HG03060 (cell line): ENCODE results near the gene FYCO1.
"Not testable (repeated sequence)": the region's sequence is repeated elsewhere in the genome, so short reads cannot be mapped to it uniquely, and the experiment has no call there.

Experiments used
- ATAC-seq: cut with Tn5 transposase; IDR thresholded peaks from one replicate; pipeline ENCODE4 v1.9.1; 2021; ENCODE audit warnings: low read depth, moderate number of reproducible peaks; ENCODE audit not compliant: unreplicated experiment

Gene FYCO1

DNA sequence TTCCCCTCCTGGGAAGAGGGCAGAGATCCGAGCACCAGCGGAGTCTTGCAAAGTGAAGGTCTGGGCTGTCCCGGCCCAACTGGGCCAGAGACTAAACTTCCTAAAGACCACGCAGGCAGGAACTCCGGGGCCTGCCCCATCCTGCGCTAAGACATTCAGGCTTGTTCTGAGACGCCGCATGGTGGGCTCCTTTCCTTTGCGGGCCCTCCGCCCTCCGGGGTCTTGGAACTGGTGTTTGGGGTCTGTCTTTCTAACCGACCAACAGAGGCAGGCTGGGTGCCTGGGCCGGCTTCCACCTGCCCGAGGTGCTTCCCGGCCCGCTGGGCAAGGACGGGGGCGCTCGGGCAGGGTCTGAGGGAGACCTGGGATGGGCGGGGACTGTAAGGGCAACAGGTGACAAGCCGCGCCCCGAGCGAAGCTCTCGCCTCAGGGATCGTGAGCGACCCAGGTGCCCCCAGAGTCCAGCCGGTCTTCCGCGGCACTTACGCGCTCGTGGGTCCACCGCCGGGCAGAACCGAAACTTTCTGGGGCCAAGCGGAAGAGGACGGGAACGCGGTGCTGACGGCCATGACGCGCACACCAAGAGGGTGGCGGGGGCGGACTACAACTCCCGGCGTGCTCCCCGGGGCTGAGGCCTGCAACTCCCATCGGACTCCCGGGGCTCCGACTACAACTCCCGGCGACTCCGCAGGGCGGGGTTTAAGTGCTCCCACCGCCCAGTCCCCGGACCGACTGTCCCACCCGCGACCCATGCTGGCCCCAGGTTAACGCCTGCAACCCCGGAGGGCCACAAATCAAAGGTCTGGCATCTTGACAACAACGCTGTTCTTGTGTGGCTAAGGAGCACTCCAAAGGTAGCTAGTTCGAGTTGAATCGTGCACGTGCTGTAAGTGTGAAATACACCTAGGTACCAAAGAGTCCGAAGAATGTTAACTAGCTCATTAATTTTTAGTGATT is at the start of gene FYCO1:
FYCO1 (minus strand) TSS at position 589 of the 957 bp plus-strand sequence. CDS start 10,914 bp downstream, outside the sequence.
- peak; percentile 50 for ATAC-seq

- no peak for ATAC-seq
Measured at GRCh38 chr3:46038916-46039315, 43.3 kb upstream of the FYCO1 start.

GRCh38 chr3:46038071-46038470 is 42.4 kb upstream of the FYCO1 start:
- not testable (repeated sequence) for ATAC-seq

- no peak for ATAC-seq
Measured at GRCh38 chr3:46036191-46036590, 40.6 kb upstream of the FYCO1 start.

- no peak for ATAC-seq
Measured at GRCh38 chr3:46031747-46032146, 36.1 kb upstream of the FYCO1 start.

GRCh38 chr3:46031269-46031668 is 35.6 kb upstream of the FYCO1 start:
- no peak for ATAC-seq

- ATAC-seq: no peak
Measured at GRCh38 chr3:46030626-46031025, 35.0 kb upstream of the FYCO1 start.

- no peak for ATAC-seq
Measured at GRCh38 chr3:46029953-46030543, 34.4 kb upstream of the FYCO1 start.

DNA sequence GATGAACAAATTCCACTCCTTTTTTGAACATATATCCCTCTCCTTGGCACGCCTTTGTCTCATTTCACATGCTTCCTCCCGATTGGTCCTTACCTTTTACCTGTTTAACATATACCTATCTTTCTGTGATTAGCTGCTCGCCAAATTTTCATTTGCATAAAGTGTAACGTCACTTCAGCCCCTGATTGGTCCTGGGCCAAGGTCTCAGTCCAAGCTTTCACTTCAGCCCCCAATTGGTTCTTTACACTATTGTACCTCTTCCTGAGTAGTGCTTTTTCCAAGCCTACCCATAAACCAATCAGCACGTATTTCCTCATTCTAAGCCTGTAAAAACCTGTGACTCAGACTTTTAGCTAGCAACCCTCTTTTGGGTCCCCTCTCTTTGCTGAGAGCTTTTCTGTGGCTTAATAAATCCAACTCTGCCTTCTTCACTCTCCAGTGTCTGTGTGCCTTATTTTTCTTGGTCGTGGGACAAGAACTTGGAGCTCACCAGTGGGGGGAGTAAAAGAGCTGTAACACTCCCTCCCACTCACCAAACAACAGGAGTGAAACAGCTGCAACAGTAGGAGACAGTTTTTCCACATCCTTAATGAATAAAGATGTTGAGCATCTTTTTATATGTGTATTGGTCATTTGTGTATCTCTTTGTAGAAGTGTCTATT is 32.2 kb upstream of the FYCO1 start:
- no peak for ATAC-seq

GRCh38 chr3:46027021-46027705 is 31.5 kb upstream of the FYCO1 start, which contains the start of gene XCR1:
Gene XCR1 (minus strand): TSS chr3:46027483. CDS start chr3:46021947, 5,536 bp downstream.
- ATAC-seq: no peak

DNA sequence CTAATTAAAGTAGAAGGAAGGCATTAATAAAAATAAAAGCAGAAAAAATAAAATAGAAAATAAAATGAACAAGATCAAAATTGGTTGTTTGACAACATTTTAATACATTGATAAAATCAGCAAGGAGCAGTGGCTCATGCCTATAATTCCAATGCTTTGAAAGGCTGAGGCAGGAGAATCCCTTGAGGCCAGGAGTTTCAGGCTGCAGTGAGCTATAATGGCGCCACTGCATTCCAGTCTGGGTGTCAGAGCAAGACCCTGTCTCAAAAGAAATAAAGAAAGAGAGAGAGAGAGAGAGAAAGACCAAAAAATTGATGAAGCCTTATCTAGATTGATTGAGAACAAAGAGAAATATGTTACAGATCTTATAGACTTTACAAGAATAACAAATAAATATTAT is 29.5 kb upstream of the FYCO1 start:
- no peak for ATAC-seq

GRCh38 chr3:46024131-46024530 is 28.5 kb upstream of the FYCO1 start:
- no peak for ATAC-seq

DNA sequence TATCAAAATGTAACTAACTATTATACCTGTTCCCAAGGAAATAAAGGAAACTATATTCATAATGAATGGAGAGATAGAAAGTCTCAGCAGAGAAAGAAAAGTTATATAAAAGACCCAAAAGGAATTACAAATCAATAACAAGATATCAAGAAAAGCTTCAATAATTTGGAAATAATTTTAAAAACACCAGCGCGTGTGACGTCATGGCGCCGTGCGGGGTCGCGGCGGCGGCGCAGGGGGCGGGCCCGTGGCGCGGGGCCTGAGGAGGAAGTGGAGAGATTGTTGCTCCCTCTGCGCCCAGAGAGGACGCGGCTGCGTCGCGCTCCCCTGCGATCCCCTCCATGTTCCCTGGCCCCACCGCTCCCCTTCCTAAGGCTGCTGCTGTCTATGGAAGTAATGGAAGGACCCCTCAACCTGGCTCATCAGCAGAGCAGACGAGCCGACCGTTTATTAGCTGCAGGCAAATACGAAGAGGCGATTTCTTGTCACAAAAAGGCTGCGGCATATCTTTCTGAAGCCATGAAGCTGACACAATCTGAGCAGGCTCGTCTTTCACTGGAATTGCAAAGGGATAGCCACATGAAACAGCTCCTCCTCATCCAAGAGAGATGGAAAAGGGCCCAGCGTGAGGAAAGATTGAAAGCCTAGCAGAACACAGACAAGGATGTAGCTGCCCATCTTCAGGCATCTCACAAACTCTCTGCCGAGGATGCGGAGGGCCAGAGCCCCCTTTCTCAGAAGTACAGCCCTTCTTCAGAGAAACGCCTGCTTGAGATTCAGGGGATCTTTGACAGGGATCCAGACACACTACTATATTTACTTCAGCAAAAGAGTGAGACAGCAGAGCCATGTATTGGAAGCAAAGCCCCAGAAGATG is 27.5 kb upstream of the FYCO1 start:
- no peak for ATAC-seq

DNA sequence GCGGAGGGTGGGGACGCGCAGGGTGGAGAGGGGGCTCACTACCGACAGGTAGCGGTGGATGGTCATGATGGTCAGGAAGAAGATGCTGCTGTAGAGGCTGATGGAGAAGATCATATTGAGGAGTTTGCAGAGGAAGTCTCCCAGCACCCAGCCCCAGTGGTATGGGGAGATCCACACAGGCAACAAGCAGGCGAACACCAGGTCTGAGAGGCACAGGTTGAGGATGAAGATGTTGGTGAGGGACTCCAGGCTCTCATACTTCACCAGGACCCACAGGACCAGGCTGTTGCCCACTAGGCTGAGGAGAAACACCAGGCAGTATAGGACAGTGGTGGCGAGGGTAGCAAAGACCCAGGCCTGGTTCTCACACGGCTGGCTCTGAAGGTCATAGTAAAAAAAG is 25.9 kb upstream of the FYCO1 start:
- ATAC-seq: no peak

- ATAC-seq: no peak
Measured at GRCh38 chr3:46020766-46021510, 25.3 kb upstream of the FYCO1 start.

GRCh38 chr3:46019707-46020106 is 24.1 kb upstream of the FYCO1 start:
- ATAC-seq: no peak

DNA sequence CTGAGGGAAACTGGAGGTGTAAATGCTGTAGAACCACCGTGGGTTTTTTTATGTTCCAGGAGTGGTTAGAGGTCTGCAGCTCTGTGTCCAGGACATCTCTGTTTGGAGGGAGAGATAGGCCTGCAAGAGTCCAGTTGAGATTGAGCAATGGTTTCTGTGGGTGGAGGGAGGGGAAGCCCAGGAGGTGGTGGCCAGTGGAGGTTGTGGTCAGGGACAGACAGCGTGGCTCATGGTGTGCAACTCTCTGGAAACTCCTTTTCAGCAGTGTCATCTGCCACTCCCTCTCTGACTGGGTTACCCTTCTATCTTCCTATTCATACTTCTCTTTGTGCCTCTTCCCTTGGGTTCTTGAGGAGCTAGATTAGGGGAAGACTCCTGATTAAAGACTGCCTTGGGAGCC is 22.1 kb upstream of the FYCO1 start:
- no peak for ATAC-seq

GRCh38 chr3:46013316-46014094 is 17.9 kb upstream of the FYCO1 start:
- no peak for ATAC-seq
